SIG-M5 (cell line): ENCODE results near the gene ERFL.
"Not testable (repeated sequence)": the region's sequence is repeated elsewhere in the genome, so short reads cannot be mapped to it uniquely, and the experiment has no call there.

Experiments used
- DNase-seq: peaks from one replicate; lab custom pipeline; 2025; lab: John Stamatoyannopoulos, UW

Gene ERFL

DNA sequence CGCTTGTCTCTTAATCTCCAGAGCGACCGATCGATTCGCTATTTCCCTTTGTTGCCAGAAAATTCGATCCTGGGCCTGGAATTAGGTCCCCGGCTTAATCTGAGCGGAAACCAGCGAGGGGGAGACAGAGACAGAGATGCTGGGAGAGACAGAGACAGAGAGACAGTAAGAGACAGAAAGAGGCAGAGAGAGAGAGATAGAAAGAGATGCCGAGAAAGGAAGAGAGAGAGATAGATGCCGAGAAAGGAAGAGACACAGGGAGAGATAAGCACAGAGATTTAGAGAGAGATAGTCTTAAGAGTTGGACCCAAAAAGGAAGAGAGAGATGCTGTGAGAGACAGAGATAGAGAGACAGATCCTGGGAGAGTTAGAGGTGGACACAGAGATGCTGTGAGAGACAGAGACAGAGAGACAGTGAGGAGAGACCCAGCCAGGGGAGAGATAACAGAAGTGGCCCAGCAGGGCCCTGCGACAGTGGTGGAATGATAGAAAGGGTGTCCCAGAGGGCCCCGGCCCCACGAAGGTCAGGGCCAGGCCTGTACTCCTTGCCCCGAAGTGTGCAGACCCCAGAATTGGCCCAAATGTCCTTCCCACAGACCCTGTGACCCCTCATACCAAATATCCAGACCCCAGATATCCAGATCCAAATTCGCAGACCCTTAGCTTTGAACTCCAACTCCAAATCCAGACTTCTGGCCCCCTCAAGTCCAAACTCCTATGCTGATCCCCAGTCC is 1.3 kb downstream of the ERFL start:
- DNase-seq = no peak

DNA sequence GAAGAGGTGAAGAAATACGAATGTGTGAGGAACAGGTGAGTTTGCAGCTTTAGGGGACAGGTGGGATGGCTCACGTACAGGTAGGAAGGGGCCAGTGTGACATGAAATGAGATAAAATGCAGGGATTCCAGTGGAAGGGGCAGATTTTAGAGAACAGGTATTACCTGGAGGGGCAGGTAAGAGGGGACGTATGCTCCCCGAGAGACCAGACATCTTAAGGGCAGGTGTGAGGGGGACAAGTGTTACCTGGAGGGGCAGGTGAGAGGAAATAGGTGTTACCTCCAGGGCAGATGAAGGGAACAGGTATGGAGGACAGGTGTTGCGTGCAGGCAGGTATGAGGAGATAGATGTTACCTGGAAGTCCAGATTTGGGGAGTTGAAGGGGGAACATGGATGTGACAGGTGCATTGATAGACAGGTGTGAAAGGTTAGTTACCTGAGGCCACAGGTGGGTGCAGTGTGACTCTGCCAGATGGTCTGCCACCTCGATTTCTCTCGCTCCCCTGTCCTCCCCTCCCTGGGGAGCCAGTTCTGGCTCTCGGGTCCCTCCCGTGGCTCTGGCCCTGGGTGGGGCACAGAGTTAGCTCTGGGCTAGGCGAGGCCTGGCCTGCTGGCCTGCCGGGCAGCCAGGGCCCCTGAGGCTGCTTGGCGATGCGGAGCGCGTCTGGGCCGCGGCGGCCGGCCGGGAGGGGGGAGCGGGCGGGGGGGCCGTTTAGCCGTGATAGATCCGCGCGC is 2.1 kb downstream of the ERFL start:
- no peak for DNase-seq

- DNase-seq = no peak
Measured at GRCh38 chr19:41925208-41926003, 2.8 kb downstream of the ERFL start.

GRCh38 chr19:41924151-41925145 is 3.8 kb downstream of the ERFL start:
- DNase-seq = no peak

DNA sequence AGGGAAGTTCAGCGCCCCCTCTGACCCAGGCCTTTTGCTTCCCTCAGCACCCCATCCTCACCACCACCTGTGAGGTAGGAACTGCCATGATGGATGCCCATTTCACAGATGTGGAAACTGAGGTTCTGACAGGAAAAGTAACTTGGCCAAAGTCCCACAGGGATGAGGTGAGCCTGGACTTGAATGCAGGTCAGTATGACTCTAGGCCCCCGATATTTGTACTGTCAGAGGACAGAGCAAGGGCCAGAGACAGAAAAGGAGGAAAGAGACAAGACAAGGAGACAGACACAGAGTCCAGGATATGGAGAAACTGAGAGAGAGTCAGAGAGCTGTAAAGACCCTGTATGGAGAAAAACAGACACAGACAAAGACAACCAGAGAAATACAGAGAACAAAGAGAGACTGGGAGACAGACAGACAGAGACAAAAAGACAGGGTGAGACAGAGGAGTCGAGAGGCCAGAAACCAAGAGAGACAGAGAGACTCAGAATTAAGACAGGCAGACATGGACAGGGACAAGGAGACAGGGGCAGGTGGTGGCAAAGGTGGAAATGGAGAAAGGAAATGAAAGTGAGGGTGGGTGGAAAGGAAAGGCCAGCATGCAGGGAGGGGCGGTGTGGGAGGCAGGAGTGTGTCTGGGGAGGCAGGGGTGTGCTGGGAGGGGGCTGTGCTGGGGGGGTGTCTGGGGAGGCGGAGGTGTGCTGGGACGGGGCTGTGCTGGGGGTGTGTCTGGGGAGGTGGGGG is 5.0 kb downstream of the ERFL start:
- DNase-seq = no peak

GRCh38 chr19:41922585-41922984 is 5.7 kb downstream of the ERFL start:
- no peak for DNase-seq

- DNase-seq = no peak
Measured at GRCh38 chr19:41921577-41922576, 6.4 kb downstream of the ERFL start.

GRCh38 chr19:41920882-41921576 is 7.2 kb downstream of the ERFL start:
- DNase-seq = no peak

DNA sequence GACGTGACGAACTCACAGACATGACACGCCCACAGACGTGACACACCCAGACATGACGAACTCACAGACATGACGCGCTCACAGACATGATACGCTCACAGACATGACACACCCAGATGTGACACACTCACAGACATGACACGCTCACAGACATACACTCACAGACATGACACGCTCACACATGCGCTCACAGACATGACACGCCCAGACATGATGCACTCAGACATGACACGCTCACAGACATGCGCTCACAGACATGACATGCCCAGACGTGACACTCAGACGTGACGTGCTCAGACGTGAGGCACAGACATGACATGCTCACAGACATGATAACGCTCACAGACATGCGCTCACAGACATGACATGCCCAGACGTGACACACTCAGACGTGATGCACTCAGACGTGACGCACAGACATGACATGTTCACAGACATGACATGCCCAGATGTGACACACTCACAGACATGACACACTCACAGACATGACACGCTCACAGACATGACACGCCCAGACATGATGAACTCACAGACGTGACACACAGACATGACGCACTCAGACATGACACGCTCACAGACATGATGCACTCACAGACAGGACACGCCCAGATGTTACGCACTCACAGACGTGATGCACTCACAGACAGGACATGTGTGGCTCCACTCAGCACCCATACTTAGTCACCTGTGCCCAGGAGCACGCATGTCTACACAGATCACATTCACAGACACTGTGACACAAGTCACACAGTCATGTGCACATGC is 8.1 kb downstream of the ERFL start:
- DNase-seq = no peak

- DNase-seq = no peak
Measured at GRCh38 chr19:41918653-41919244, 9.5 kb downstream of the ERFL start.

DNA sequence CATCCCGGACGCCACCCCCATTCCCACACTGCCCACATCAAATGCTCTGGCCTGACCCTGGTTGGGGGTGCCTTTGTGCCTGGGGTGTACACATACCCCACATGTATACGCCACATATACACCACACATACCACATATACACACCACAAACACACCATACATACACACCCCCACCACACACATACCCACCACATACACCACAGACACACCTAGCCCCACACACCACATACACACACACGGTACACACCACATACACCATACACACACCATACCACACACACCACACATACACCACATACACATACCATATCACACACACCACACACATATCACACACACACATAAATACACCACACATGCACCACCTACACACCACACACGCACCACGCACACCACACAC is 10.2 kb downstream of the ERFL start:
- no peak for DNase-seq

DNA sequence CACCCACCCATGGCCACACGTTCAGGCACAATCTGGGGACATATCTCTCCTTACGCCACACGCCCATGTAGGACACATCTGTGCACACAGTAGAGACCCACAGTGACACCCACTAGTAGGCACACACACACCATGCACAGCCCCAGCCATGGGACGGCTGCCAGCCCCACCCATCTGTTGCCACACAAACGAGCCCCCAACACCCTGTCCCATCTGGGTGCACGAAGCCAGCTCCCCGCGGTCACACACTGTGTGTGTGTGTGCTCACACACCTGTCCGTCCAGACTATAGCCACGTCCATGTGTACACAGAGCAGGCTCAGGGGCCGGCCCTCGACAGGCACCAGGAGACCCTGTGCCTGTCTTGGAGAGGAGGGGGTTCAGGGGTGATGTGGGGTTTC is 10.6 kb downstream of the ERFL start:
- no peak for DNase-seq

- no peak for DNase-seq
Measured at GRCh38 chr19:41915776-41916414, 12.4 kb downstream of the ERFL start.

DNA sequence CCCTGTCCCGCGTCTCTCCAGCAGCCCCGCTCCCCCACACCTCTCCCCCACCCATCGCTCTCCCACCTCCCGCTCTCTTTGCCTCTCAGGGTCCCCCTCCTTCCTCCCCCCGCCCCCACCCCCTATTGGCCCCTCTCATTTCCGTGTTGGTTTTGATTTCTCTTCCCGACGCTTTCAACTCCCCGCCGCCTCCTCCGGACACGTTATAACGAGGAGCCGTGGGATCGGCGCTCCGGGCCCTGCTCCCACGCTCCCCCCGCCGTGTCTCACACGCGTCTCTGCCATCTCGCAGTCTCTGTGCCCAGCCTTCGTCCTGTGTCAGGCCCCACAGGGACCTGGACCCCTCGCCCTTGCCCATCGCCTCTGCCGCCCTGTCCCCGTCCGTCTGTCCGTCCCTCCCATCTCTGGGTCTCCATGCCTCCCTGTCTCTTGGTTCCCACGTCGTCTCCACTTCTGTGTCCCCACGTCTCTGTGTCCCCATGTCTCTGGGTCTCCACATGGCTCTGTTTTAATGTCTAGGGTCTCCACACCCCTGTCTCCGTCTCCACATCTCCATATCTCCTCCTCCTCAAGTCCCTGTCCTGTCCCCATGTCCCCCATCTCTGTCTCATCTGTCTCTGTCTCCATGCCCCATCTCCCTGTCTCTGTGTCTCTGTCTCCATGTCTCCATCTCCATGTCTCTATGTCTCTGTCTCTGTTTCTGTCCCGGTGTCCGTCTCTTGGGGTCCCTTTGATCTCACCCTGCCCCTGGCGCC is 13.1 kb downstream of the ERFL start:
- DNase-seq = no peak

DNA sequence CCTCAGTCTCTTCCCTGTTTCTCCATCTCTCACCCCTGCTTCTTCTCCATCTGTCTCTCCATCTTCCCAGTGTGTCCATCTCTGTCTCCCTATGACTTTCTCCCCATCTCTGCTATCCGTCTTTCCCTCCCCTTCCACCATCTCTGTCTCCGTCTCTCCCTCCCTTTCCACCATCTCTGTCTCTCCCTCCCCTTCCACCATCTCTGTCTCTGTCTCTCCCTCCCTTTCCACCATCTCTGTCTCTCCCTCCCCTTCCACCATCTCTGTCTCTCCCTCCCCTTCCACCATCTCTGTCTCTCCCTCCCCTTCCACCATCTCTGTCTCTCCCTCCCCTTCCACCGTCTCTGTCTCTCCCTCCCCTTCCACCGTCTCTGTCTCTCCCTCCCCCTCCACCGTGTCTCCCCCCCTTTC is 13.8 kb downstream of the ERFL start:
- not testable (repeated sequence) for DNase-seq
